Dermis microvascular lymphatic vessel endothelial cell (primary cell): Measurements from ENCODE around the gene GLS. TPM values are rescaled to one million over a fixed set of nuclear protein-coding genes. Genes with fewer than 3 reads are reported as not detected.

Experiments
- DNase-seq, 2 donors: peaks; one replicate each; pipeline versions ENCODE4 v3.0.0 to v3.0.0-alpha.2; 2010; ENCODE audit warnings: low read depth in 2 of 2
- total RNA-seq: library from RNA; depleted of rRNA; stranded (reverse); fragments of >200 nt; gene quantifications from 2 replicates; pipeline ENCODE4 v1.2.1, GENCODE V29; 2014

The GLS gene
- total RNA-seq, 1 donor from 2014 or later = 117 TPM

GRCh38 chr2:190970160-190970559, 89.5 kb downstream of the GLS start:
- DNase-seq = no peak

- peak; percentile 88 to 93 for DNase-seq
Observed at GRCh38 chr2:190970873-190971506, 90.4 kb downstream of the GLS start.

- peak in 1 of 2 donors; percentile 53 for DNase-seq
Observed at GRCh38 chr2:190972213-190972612, 91.6 kb downstream of the GLS start.

- DNase-seq = peak; percentile 63 to 68
Observed at GRCh38 chr2:190972846-190973245, 92.2 kb downstream of the GLS start.

GRCh38 chr2:190973262-190973661, 92.6 kb downstream of the GLS start:
- no peak for DNase-seq

GRCh38 chr2:190973726-190974628, 93.4 kb downstream of the GLS start:
- no peak for DNase-seq

GRCh38 chr2:190974629-190975361, 94.2 kb downstream of the GLS start:
- DNase-seq = no peak

GRCh38 chr2:190976521-190976920, 95.9 kb downstream of the GLS start:
- no peak for DNase-seq

- peak in 1 of 2 donors; percentile 23 for DNase-seq
Observed at GRCh38 chr2:190977505-190977904, 96.9 kb downstream of the GLS start.

- DNase-seq = peak in 1 of 2 donors; percentile 86
Observed at GRCh38 chr2:190978389-190979053, 97.9 kb downstream of the GLS start.

GRCh38 chr2:190979906-190980629, 99.4 kb downstream of the GLS start:
- DNase-seq = peak; percentile 98 to 100

- DNase-seq = peak in 1 of 2 donors; percentile 20
Observed at GRCh38 chr2:190980630-190981209, 100.1 kb downstream of the GLS start.

- no peak for DNase-seq
Observed at GRCh38 chr2:190981333-190981732, 100.7 kb downstream of the GLS start.

GRCh38 chr2:190981733-190982132, 101.1 kb downstream of the GLS start:
- no peak for DNase-seq

GRCh38 chr2:190982262-190983034, 101.8 kb downstream of the GLS start:
- DNase-seq = no peak

- peak in 1 of 2 donors; percentile 91 for DNase-seq
Observed at GRCh38 chr2:190984595-190984994, 104.0 kb downstream of the GLS start.

GRCh38 chr2:190986221-190986953, 105.8 kb downstream of the GLS start:
- no peak for DNase-seq

- no peak for DNase-seq
Observed at GRCh38 chr2:190987116-190987515, 106.5 kb downstream of the GLS start.

- no peak for DNase-seq
Observed at GRCh38 chr2:190987938-190988337, 107.3 kb downstream of the GLS start.
